ENCODE data around the gene C14orf93.
"Not testable (repeated sequence)": the region's sequence is repeated elsewhere in the genome, so short reads cannot be mapped to it uniquely, and the experiment has no call there.

C14orf93 gene

DNA sequence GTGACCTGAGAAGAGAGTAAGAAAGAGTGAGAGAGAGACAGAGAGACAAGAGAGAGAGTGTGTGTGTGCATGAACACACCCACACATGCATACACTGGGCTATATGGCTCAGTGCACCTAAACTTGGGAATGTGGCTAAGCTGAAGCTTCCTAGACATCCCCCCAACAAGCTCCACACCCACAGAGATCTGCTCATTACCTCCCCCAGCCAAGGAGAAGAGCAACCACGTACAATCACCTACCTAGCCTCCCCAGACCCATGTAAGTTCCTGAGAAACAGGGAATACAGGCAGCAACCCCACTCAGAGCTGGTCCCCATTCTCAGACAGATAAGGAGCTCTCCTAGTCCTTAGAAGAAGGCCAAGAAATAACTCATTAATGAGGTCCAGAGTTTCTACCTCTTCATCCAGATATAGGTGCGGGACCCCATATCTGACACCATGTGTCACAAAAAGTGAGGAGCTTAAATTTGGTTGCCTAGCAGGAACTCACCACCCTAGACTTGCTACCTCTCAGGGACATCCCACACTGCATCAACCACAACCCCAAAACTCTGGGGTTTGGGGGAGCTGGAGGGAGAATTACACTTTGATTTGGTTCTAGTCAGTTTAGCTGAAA, 37.5 kb downstream of the C14orf93 start:
- no peak for DNase-seq

DNA sequence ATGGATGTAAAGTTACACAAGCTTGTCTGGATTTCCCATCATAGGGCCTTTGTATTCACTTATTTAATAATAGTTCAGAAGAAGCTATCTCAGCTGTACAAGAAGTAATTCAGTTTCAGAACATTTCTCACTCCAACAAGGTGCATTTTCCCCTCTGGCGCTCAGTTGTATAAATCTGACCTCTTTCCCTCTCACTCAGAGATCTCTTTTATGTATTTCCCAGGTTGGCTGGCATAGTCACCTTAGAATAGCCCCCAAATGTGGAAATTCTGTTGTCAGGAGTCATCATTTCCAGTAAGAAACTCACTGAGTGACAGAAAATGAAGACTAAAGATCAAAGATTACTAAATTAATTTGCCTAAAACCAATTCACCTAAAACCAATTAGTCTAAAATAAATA, 38.8 kb downstream of the C14orf93 start:
- DNase-seq = no peak

DNA sequence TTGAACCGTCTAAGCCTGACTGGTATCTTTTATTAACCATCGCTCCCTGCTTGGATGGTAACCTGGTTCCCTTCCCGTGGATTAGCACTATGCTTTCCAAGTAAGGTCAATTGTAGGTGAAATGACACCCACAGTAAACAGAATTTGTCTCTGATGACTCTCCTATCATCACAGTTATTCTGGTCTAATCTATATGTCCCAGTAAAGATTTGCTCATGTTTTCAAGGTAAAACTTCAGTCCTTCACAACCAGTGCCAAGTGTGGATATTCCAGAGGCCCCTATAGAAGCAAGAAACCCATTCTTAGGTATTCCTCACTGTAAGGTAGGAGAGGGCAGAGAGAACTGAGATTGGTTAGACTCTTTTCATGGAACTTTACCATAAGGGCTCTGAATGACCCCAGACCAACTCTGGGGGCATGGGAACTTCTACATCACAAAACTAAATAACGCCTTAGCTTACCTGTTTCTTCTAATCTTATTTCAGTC, 43.1 kb downstream of the C14orf93 start:
- DNase-seq = no peak

DNA sequence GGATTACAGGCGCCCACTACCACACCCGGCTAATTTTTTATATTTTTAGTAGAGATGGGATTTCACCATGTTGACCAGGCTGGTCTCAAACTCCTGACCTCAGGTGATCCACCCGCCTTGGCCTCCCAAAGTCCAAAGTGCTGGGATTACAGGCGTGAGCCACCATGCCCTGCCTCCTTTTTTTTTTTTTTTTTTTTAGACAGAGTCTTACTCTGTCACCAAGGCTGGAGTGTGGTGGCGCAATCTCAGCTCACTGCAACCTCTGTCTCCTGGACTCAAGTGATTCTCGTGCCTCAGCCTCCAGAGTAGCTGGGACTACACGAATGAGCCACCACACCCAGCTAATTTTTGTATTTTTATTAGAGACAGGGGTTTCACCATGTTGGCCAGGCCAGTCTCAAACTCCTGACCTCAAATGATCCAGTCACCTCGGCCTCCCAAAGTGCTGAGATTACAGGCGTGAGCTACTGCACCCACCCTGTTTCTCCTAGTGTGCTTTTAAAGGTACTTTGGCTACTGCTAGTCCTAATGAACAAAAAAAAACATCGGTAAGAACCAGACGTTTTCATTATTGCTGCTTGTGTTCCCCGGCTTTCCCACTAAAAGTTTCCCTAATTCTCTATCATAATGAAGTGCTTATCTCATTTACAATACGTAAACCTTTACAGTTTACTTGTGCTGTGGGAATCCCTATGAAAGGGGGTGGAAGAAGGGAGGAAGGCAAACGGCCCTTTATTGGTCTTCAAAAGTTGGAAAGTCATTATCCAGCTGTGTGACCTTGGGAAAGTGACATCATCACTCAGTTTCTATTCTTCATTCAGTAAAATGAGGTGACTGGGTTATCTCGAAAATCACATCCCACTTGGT, 43.8 kb downstream of the C14orf93 start:
- not testable (repeated sequence) for DNase-seq

DNA sequence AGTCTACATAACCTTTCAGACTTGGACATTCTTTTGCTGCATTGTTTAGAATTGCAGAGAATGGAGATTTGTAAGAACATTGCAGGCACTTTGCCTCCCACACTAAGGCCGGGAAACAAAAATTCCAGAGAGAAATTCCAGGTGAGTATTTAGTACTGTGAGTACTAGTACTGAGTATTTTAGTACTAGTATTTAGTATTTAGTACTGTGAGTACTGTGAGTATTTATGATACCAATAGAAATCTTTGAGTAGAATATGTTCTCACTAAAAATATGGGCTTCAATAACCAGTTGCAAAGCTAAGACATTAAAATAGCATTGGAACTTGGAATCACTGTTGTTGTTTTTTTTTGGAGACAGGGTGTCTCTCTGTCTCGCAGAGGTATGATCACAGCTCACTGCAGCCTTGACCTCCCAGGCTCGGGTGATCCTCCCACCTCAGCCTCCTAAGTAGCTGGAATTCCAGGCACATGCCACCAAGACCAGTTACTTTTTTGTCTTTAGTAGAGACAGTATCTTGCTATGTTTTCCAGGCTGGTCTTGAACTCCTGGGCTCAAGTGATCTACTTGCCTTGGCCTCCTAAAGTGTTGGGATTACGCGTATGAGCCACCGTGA, 47.8 kb downstream of the C14orf93 start:
- DNase-seq = no peak

DNA sequence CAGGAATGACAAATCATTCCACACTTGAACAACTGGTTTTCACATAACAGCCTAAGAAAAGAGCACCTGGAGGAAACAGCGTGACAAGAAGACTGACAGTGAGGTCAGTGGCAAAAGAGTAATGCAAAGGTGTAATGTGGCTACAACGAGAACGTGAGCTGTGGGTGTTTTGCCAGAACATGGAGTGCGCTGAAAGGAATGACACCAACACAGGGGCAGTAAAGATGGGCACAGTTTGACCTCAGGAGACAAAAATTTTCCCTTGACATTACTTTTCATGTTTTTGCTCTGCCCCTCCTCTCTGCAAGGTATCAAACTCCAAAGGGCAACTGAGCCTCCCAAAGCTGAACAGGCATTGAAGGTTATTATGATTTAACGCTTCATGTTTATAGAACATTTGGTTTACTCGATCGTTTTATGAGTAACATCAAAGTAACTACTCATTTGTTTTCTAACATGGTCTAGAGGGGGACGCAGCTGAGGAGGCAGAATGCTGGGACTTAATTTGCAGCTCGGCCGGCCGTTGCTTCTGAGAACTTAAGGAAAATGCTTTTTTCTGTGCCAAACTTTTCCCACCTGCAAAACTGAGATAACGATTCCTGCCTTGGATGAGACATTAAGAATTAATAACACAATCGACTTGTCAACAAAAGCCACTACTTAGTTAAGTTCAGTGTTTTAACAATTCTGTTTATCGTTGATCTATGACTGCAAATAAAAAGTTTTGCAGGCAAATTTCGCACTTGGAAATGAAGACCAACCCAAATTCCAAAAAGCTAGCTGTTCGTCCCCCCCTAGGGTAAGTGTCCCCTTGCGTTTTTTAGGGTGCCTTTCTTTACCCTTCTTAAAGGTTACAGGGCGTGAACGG, 54.0 kb downstream of the C14orf93 start:
- DNase-seq = no peak

DNA sequence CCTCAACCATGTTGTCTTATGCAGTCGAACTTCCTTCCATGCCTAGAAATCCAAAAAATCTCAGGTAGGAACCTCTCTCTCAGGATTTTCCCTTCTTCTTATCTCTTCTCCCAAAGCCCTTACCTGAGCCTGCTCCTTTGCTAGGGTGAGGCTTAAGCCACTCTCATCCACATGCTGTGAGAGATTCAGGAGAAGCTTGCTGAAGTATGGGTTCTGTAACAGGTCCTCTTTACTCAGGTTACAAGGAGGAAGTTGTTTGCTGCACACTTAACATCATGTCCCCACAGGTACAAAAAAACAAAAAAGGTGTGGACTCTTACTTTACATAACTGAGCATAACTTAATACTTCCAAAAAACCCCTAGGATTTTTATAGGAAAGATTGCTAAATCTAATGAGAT, 57.5 kb downstream of the C14orf93 start:
- DNase-seq = no peak

DNA sequence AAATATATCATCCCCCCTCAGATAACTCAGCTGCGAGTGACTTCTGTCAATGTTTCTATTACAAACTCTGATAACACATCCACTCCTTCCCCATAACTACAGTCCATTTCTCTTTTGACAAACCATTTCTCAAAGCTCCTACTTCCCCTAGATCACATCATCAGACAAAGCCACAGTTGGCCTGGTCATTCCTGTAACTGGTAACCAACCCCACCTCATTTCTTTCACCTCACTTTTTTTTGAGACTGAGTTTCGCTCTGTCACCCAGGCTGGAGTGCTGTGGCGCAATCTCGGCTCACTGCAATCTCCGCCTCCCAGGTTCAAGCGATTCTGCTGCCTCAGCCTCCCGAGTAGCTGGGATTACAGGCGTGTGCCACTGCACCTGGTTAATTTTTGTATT, 58.1 kb downstream of the C14orf93 start:
- DNase-seq = not testable (repeated sequence)

DNA sequence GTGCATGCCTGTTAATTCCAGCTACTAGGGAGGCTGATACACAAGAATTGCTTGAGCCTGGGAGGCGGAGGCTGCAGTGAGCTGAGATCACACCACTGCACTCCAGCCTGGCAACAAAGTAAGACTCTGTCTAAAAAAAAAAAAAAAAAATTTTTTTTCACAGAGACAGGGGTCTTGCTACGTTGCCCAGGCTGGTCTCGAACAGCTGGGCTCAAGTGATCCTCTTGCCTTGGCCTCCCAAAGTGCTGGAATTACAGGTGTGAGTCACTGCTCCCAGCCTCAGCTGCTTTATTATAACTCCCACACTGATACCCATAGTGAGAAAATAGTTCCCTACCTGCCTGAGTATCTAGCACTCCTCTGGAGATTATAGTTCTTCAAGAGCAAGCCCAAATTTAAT, 64.3 kb downstream of the C14orf93 start:
- DNase-seq = no peak

DNA sequence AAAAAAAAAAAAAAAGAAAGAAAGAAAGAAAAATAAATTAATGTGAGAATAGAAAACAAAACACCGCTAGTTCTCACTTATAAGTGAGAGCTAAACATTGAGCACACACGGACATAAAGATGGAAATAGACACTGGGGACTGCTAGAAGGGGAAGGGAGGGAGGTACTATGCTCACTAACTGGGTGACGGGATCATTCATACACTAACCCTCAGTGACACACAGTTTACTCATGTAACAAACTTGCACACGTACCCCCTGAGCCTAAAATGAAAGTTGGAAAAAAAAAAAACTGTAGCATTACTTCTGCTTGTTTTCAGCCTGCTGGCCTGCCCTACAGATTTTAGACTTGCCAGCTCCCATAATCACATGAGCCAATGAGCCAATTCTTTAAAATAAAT, 70.3 kb downstream of the C14orf93 start:
- DNase-seq = no peak
